Measurements from ENCODE around the gene ADM2.

Gene ADM2

DNA sequence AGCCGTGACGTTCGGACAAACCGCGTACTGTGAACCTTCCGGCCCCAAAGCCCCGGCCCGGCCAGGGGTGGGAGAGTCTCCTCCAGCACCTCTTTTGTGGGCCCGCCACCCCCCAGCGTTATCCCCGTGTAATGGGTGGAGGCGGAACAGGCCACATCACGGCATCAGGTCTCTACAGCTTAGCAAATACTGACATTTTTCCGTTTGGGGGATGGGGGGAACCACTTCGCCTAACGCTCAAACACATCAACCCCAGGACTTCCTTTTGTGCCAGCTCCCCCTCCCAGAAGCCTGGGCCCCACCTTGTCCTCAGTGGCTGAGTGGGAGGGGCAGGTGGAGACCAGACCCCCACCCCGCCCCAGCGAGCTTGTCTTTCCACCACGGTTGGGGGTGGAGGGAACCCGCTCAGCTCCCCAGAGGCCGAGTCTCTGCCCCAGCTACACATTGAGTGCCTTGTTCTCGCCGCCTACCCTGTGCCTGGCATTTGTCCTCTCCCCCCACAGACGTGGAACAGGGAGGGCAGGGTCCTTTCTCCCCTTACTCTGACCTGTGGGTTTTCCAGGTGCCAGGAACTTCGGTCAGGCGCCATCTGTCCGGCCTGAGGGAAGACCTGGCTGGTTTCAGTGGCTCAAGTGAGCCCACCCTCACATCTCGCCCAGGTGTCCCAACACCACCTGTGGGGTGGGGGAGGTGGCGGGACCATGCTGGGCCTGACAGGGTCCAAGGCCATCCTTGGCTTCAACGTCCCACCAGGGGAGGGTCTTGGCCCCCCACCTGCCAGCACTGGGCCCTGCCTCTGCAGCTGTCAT is 36.1 kb upstream of the ADM2 start:
- DNase-seq: no peak

- DNase-seq: no peak
These were observed 35.2 kb upstream of the ADM2 start for GRCh38 chr22:50445880-50446707.

DNA sequence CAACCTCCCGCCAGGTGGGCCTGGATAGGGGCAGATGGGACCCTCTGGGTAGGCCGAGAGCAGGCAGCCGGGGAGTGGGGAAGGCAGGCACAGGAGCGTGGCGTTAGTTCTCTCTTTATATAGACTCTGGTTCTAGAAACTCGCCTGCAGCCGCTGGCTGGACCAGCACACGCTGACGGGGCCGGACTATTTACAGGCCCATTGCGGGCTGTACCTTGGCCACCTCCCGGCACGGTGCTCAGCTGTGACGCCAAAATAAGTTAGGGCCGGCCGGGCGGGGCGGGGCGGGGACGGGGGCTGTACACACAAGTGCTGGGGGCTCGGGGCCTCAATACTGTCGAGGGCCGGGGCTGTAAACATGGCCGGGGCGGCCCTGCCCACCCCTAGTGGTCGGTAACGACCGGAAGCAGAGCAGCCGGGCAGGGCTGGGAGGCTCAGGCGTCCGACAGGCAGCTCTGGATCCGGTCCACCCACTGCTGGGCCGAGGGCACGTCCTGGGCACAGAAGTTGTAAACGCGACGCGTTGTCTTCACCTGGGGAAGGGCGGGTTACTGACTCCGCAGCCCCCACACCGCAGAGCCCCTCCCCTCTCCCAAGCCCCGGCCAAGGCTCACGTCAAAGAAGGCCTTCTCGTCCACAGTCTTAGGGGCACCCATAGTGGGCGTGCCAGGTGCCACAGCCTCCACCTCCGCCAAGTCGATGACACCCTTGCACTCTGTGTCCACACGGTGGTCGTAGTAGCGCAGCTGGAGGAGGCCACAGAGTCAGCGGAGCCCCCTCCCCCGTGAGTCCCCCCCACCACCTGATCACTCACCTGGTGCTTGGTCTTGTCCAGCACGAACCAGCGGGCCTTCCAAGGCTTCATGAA is 34.4 kb upstream of the ADM2 start:
- no peak for DNase-seq

DNA sequence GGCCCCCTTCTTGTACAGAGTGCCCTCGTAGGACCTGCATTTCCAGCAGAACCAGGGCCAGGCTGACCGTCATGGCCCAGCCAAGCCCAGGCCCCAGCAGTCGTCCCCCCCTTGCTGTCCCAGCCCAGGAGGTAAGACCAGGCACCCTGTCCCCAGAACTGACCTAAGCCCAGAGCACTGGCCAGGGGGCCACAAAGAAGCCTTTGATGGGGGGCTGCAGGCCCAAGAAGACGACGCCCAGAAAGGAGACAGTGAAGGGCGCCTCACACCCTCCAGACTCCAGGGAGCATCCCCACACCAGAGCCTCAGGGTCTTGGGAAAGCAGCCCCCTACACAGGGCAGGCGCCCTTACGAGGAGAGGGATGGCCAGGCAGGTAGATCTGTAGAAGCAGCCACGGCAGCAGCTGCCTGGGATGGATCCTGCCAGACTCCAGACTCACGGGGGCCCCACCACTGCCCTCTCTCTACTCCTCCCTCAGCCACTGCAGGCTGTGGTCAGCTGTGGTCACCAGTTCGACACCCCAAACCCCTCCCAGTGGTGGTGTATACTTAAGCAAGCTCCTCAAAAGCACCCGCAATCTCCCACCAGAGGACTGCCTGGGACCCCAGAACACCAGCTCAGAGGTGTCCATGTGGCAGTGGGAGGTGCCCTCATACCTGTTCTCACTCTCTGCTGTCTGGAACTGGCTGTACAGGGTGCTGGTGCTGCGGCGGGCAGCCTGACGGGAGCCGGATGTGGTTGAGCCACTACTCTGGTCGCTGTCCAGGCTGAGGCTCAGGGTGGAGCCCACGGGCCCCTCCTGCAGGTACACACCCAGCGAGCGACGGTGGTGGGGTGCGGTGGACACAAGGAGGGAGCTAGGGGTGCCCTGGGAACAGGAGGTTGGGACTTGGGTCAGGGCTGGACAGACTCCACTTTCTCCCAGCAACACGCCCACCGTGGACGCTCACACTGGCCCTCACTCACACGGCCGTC is 33.5 kb upstream of the ADM2 start:
- DNase-seq: no peak

GRCh38 chr22:50452649-50453048 is 28.7 kb upstream of the ADM2 start:
- DNase-seq: no peak

GRCh38 chr22:50454556-50455075 is 26.7 kb upstream of the ADM2 start:
- DNase-seq: no peak

DNA sequence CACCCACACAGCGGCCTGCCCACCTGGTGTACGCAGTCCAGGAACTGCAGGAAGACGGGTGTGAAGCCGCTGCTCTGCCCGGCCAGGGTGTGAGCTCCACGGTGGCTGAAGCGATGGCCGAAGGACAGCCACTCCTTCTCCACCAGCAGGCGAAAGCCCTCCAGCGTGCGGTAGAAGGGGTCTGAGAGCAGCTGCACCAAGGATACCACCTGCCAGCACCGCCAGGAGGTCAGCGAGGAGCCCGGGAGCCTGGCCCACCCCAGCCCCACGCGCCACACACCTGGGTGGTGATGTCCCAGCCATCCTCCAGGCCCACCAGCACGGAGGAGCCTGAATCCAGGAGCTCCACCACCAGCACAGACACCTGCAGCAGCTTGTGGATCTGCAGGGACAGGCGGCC is 26.1 kb upstream of the ADM2 start:
- DNase-seq: no peak

- no peak for DNase-seq
These were observed 25.3 kb upstream of the ADM2 start for GRCh38 chr22:50456026-50456425.

DNA sequence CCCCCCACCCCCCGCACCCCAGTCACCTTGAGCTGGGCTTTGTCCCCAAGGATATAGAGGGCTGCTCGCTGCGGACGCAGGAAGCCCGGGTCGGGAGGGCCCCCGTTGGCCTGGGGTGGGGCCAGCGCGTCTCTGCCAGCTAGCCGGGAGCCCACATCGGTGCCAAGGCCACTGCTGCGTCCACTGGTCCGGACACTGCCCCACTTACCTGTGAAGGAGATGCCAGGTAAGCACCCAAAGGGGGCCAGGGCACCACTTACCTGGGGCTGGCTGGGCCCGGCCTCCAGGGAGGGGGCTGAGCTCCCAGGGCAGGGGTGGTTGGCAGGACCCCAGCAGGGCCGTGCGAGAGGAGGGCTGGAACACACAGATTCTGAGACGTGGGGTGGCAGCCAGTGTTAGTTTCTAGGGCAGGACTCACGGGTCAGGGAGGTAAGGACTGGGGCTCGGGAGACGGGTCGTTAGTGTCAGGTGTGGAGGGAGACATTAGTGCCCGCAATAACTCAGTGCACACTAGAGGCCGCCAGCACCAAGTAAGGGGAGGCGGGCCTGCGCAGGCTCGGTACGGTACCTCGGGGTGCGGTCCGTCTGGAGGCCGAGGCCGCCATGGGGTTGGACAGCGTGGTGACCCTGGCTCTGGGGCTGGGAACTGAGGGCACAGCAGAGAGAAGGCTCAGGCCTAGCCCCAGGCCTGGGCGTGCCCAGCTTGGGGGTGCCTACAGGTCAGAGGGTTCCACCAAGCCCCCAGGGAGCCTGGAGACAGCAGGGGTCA is 24.7 kb upstream of the ADM2 start:
- no peak for DNase-seq

DNA sequence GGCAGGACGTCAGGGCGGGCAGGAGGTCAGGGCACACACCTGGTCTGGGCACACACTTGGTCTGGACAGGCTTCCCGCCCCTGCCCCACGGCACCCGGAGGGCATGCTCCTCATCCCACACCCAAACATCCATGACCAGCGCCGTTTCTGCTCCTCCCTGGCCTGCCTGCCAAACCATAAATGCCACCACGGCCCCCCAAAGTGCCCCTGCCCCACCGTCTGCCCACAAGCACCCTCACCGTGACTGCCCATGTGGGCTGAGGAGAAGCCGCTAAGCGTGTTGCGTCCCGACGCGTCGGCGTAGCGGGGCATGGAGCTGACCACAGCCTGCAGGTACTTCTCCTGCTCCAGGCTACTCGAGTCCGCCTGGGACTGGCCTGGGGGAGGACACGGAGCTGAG is 22.3 kb upstream of the ADM2 start:
- DNase-seq: no peak

DNA sequence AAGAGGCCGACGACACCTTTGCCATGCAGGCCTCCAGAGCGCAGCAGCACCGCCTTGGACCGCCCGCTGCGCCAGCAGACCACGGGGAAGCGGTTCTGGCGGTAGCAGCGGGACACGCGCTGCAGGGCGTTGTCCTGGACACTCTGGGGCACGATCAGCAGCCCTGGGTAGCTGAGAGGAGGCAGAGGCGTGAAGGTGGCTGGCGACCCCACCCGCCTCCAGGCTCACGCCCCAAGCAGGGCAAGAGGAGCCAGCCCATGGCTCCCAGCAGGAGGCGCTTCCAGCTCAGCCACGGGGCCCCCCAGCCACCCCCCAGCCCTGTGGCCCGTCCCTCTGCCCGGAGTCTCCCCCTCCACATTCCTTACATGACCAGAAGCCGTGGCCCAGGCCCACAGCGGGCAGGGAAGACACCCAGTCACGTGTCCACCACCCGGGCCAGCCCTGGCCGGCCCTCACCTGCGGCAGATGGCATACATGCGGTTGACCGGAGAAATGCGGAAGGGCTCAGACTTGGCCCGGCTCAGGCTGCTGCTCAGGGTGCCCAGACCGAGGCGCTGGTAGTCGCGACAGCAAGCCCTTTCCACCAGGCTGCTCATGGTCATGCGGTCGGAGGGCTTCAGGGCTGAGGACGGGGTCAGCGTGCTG is 21.7 kb upstream of the ADM2 start:
- no peak for DNase-seq

- no peak for DNase-seq
These were observed 20.4 kb upstream of the ADM2 start for GRCh38 chr22:50460938-50461337.

- DNase-seq: no peak
These were observed 19.8 kb upstream of the ADM2 start for GRCh38 chr22:50461536-50461935.

DNA sequence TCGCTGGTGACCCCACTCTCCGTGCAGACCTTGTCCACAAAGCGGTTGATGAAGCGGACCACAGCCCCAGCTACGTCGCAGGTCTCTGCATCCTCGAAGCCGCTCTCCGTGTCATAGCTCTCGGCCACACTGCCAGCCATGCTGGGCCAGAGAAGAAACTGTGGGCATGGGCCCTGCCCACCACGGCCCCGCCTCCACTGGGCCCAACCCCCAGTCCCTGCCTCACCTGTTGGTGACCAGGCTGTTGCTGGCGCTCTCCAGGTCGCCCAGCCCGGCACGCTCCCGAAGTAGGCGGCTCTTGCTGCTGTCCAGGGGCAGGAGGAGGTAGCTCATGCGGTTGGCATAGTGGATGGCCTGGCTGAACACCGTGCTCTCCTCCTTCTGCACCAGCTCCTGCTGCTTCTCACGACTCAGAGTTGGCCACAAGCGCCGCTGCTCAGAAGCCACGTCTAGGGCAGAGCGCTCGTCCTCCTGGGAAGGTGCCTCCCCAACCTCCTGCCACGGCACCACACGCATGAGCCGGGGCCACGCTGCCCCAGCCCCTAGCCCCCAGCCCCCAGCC is 19.3 kb upstream of the ADM2 start:
- no peak for DNase-seq

DNA sequence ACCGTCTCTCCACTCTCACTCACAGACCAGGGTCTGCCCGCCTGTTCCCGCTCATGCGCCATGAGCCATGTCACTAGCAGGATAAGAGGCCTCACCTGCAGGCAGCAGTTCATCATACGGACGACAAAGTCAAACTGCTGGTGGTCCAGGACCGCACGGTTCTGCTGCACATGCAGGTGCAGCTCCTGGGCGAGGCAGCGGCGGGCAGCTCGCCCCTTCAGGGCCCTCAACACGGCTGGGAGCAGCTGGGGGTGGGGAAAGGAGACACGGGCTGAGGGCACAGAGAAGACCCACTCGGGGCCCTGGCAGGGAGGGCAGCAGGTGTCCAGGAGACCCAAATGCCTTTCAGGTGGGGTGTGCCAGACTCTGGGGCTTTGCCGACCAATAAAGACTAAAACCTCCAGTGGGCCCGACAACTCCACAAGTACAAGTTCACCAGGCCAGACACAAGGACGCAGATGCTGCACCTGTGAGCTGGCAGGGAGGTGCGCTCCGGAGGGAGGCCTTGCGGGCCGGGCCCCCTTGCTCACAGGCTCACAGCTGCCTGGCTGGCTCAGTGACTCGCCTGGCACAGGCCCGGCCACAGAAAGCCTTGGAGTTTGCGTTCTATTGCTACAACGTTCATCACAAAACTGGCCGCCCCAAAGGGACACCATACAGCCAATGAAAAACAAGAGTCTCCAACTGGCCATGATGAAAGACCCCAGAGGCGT is 18.0 kb upstream of the ADM2 start:
- no peak for DNase-seq

- DNase-seq: no peak
These were observed 16.9 kb upstream of the ADM2 start for GRCh38 chr22:50464451-50464850.

- no peak for DNase-seq
These were observed 16.0 kb upstream of the ADM2 start for GRCh38 chr22:50465066-50465930.

DNA sequence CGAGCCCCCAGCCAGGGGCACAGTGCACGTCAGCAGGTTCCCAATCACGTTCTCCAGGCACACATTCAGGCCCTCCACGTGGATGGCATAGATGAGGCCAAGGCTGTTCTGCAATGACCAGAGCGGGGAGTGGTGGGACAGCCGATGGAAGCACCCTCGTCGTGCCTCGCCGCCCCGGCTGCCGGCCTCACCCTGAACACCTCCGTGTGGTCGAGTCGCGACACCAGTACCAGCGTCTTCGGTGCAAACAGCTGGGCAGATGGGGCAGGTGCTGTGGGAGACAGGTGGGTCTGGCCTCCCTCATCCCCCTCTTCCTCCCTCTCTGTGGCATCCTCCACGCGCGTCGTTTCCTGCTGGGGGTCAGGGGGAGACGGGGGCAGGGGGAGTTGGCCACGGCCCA is 14.0 kb upstream of the ADM2 start:
- no peak for DNase-seq
